GM10248 (cell line): ENCODE measurements around the gene SLAMF8.

Experiments
- CTCF ChIA-PET: fragments of 300-600 bp; sonication (Branson Sonifier 250); formaldehyde crosslinking; extraction: SDS; loops from one replicate; lab custom pipeline; 2021; ENCODE audit warnings: antibody characterized with exemption; lab: Yijun Ruan, JAX
- POLR2A ChIA-PET: fragments of 350-650 bp; sonication (Branson Sonifier 250); formaldehyde crosslinking; extraction: SDS; loops from one replicate; lab custom pipeline; 2020; ENCODE audit warnings: antibody characterized with exemption; lab: Yijun Ruan, JAX
- DNase-seq: peaks from one replicate; pipeline ENCODE4 v3.0.0; 2012; ENCODE audit errors: extremely low spot score
- TF ChIP-seq, protein P1 (sequence below): IDR thresholded peaks from 2 replicates; pipeline ENCODE4 v1.5.1; 2012; ENCODE audit warnings: mild to moderate bottlenecking, low read depth; ENCODE audit errors: extremely low read depth, missing control alignments, control extremely low read depth

Gene SLAMF8

DNA sequence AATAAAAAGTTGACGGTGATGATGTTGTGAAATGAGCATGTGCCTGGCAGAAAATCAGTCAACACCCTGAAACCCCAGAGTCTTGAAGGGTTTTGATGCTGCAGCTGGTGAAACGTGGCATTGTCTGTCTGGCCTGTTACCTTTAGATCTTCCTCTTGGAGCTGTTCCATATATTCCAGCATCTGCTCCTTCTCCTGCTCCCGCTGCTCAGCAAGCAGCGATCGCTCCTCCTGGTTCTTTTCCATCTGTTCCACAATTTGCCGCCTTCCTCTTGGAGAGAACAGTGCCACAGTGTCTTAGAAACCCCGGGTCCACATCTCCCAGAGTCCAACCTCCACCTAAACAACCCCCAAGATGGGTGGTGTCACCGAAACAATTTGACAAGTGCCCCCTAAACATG is 57.6 kb downstream of the SLAMF8 start:
- CTCF ChIA-PET, result interaction anchor here (14.2 kb wide), 1 partner anchor 83 kb away, joined by 302 read pairs; the partner anchor contains the start of gene FCRL6
- DNase-seq, result no peak
- POLR2A ChIA-PET, result no interaction called here
- TF ChIP-seq, protein P1, sequence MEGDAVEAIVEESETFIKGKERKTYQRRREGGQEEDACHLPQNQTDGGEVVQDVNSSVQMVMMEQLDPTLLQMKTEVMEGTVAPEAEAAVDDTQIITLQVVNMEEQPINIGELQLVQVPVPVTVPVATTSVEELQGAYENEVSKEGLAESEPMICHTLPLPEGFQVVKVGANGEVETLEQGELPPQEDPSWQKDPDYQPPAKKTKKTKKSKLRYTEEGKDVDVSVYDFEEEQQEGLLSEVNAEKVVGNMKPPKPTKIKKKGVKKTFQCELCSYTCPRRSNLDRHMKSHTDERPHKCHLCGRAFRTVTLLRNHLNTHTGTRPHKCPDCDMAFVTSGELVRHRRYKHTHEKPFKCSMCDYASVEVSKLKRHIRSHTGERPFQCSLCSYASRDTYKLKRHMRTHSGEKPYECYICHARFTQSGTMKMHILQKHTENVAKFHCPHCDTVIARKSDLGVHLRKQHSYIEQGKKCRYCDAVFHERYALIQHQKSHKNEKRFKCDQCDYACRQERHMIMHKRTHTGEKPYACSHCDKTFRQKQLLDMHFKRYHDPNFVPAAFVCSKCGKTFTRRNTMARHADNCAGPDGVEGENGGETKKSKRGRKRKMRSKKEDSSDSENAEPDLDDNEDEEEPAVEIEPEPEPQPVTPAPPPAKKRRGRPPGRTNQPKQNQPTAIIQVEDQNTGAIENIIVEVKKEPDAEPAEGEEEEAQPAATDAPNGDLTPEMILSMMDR, result no peak
